Erythroblast (primary cell): ENCODE measurements around the gene PIP5K1A.

ENCODE experiments used
- GATA1 ChIP-seq: IDR thresholded peaks from 2 replicates; pipeline ENCODE4 v1.6.1; 2011; ENCODE audit warnings: low read depth, mild to moderate bottlenecking, control low read depth, low read length, moderate library complexity
- POLR2A ChIP-seq: IDR thresholded peaks from 2 replicates; pipeline ENCODE4 v1.6.1; 2011; ENCODE audit warnings: mild to moderate bottlenecking, low read length

- TF ChIP-seq POLR2A, result no peak
- TF ChIP-seq GATA1, result no peak
These were observed 31.8 kb upstream of the PIP5K1A start for GRCh38 chr1:151166505-151166956.
